NCI-H1092 treated with DMSO at 0.1 percent for 48 hours (cell line): Measurements from ENCODE around the gene SUGCT.

Experiments used
- DNase-seq: peaks from one replicate; lab custom pipeline; 2025; lab: John Stamatoyannopoulos, UW

Gene SUGCT

DNA sequence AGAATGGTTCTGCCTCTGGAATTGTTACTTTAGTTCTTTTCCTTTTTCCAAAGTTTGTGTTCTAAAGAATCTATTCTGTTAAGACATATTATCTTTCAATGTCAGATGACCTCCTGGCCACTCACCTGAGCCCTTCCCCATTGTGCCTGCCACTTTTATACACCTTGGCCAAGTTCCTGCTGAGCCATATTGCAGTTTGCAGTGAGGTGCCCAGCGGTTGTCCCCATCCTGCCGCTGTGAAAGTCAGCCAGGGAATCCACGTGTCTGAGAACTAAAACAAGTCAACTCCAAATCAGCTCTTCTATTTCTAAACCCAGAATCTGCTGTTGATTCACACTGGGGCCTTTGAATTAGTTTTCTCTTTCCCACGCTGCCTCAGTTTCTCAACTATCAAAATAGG lies 641.1 kb downstream of the SUGCT start:
- DNase-seq, result no peak

GRCh38 chr7:40777730-40778312 lies 643.0 kb downstream of the SUGCT start:
- DNase-seq, result no peak

GRCh38 chr7:40780460-40780859 lies 645.7 kb downstream of the SUGCT start:
- DNase-seq, result no peak

- no peak for DNase-seq
These were observed 648.0 kb downstream of the SUGCT start for GRCh38 chr7:40782836-40783235.

DNA sequence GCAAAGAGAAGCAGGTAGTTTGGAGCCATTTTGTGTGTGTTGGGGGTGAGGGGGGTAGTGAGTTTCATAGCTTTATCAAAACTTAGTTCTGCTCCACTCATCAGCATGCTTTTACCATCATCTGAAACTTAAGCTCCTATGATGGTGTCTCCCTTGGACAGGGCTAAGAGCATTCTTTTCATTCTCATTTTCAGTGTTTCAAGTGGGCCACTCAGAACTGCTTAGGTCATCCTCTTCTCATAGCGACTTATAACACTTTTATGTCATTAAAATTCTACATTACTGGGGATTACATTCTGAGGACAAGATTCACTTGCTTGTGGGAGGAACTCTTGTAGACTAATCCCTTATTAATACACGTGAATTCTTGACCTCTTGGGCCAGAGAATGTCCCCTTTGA lies 649.4 kb downstream of the SUGCT start:
- DNase-seq, result no peak

- no peak for DNase-seq
These were observed 652.1 kb downstream of the SUGCT start for GRCh38 chr7:40786909-40787308.

DNA sequence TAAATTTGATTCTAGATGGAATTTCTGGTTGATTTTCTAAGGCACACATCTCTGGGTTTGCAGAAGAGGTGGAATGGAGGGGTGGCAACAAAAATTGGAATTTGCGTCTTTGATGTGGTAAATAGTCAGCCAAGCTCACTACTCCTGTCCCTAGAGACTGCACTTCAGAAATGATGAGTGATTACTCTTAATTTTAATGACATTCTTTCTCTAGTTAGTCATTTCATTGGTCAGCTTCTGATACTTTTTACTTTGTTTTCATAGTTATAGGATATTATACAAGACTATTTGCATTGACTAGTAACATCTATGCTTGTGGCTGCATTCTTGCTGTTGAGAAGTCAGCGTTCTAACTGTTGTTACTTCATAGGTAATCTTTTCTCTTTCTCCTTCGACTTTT lies 658.3 kb downstream of the SUGCT start:
- no peak for DNase-seq

DNA sequence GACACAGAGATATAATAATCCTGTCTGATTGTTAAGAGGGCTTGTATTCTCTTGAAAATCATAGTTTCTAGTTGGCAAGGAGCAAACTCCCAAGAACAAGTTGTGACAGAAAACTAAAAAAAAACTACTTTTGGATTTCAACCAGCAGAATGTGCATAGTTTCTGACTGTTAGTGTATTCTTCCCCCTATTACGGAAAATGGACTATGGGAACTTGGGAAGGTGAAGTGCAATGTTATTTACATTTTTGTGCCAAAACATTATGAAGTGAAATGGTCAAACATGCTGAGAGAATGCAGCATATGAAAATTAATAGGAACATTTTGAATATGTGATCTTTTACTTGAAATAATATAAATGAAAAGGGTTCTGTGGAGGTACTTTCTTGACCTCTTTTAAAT lies 660.8 kb downstream of the SUGCT start:
- no peak for DNase-seq

DNA sequence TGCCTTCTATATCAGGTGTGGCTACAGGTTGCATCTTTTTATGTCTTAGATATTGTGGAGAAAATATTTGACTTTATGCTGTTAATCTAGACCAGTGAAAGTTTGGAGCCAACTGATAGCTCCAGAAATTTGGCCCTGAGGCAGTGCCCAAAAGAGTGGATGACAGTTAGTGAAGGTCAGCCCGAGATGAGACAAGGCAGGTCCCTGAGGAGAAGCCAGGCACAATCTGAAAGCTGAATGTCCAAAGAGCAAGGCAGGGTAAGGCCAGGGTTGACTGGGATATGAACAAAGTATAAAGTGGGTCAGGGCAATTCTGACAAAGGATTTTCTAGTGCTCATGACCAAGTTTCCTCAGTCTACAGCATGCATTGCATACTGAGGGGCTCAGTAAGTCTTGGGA lies 661.9 kb downstream of the SUGCT start:
- DNase-seq, result no peak

DNA sequence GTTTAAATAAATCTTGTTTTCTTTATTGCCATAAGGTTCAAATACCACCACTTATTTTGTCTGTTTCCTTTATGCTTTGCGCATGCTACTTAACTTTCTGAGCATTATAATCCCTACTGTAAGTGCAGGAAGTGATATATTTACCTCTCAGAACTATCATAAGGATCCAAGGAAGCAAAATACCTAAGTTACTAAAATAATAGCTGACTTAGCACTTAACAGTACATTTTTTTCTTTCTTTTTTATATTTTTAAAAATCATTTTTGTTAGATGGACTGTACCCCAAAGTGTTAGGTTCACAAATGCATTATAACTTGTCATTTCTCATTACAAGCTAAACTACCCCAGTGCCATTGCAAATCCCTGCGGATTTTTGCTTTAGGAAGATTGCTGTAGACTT lies 663.8 kb downstream of the SUGCT start:
- no peak for DNase-seq

DNA sequence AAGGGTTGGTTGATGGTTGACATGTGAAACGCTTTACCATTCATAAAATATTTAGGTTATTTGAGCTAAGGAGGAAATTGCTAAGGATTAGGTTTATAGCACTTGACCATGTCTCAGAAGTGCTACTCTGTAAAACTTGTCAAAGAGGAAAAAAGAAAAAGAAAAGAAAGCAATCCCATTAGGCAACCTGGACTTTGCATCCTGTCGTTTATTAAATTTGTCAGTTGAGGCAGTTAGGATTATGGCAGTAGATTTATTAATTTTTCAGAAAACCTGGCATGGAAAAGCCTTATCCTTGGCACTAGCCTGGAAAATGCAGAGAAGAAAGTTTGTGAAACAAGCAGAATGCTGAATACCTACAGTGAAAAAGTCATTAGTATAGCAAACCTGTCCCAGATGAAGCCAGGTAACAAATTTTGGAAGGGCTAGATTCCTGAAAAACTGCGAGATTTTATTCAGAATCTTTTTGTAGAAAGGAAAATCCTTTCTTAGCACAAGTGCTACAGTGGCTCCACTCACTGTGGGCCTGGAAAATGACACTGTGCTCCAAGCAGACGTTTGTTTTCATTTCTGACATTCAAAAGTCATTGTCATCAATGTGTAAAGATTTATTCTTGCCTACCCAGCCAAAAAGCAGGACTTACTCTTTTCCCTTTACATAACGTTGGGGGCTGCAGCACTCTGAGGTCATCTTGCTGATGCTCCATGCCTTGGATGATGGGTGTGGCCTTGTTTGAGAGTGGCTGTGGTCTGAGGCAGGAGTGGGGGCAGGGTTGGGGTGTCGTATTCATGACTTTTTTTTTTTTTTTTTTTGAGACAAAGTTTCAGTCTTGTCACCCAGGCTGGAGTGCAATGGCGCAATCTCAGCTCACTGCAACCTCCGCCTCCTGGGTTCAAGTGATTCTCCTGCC lies 664.9 kb downstream of the SUGCT start:
- DNase-seq, result no peak

DNA sequence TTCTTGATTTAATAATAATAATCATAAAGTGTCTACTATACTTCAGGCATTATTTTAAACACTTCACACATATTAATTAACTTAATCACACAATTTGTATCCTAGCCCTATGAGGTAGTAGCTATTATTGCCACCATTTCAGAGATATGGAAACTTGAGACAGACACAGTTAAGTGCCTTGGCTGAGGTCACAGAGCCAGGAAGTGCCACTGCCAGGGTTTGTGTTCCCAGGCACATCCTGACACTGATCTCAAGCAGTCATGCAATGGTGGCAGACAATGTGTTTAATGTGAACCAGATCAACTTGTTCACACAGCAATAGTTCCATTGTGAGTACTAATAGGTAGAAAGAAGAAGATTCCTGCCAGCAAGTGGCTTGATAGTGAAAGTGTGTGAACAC lies 666.0 kb downstream of the SUGCT start:
- DNase-seq, result no peak

GRCh38 chr7:40802497-40802896 lies 667.7 kb downstream of the SUGCT start:
- DNase-seq, result no peak

GRCh38 chr7:40804477-40805215 lies 669.8 kb downstream of the SUGCT start:
- DNase-seq, result no peak

- DNase-seq, result no peak
These were observed 670.6 kb downstream of the SUGCT start for GRCh38 chr7:40805361-40805760.

- DNase-seq, result no peak
These were observed 673.7 kb downstream of the SUGCT start for GRCh38 chr7:40808378-40808942.

- DNase-seq, result no peak
These were observed 675.5 kb downstream of the SUGCT start for GRCh38 chr7:40810274-40810673.

- no peak for DNase-seq
These were observed 676.9 kb downstream of the SUGCT start for GRCh38 chr7:40811666-40812065.

DNA sequence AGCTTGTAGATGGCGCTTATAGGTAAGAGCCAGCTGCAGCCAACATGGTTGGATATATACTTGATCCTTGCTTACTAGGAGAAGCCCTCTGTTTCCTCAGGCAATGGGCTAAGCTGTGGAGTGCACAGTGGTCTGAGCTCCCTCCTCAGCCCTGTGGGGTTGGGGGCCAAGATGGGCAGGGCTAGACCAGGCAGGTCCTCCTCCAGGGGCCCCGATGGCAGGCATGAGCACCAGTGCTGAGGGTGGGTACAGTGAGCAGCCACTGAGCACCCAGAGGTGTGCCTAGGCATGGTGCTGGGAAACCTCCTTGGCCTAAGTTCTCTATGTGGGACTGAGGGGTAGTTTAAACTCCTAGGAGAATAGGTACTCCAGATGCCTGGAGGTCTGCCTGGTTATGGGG lies 680.2 kb downstream of the SUGCT start:
- no peak for DNase-seq

- no peak for DNase-seq
These were observed 680.7 kb downstream of the SUGCT start for GRCh38 chr7:40815512-40815911.

DNA sequence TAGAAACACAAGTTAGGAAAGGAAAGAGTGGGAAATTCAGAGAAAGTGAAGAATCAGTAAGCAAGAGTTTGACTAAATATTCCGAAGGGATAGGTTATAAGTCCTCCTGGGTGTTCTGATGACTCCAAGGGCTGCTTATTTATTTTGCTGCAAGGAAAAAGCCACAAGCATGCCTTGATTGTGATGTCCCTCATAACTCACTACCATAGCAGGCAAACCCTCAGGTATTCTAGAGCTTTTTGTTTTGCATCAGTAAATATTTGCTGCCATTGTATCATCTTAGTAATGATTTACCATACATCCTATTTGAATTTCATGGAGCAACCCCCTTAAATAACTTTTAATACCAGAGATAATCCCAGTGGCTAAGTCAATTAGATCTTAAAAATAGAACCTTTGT lies 688.1 kb downstream of the SUGCT start:
- no peak for DNase-seq

DNA sequence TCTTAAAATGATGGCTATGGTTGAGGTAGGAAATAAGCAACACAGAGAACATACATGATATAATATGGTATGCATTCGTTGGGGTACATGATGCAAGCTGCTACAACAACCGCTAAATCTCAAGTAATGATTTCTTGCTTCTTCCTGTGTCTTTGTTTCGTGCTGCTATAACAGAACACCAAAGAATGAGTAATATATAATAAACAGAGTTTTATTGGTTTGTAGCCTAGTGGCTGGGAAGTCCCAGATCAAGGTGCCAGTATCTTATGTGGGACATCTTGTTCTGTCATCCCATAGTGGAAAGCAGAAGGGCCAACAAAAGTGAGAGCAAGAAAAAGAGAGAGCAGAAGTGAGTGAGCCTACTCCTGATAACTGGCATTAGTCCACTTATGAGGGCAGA lies 689.7 kb downstream of the SUGCT start:
- DNase-seq, result no peak
